Liver (tissue), 9 donors: ENCODE data around the gene CTNNBL1. TPM values are rescaled to one million over a fixed set of nuclear protein-coding genes. Genes with fewer than 3 reads are reported as not detected.

Source experiments
- DNase-seq: peaks from one replicate; pipeline ENCODE4 v3.0.0-alpha.2; 2017; ENCODE audit warnings: low spot score
- H3K27ac ChIP-seq, 2 donors: one replicate each; pipeline ENCODE4 v1.7.0; 2013; ENCODE audit warnings: inconsistent platforms in 2 of 2, low read length in 2 of 2, control low read depth in 1 of 2, low read depth in 1 of 2, mild to moderate bottlenecking in 1 of 2
- H3K27me3 ChIP-seq, 4 donors: one replicate each; pipeline versions ENCODE4 v1.6.1 to v1.7.0; 2013; ENCODE audit warnings: low read length in 3 of 4, inconsistent platforms in 1 of 4, mild to moderate bottlenecking in 1 of 4, moderate library complexity in 1 of 4; ENCODE audit not compliant: control insufficient read depth in 4 of 4, insufficient read depth in 4 of 4
- H3K36me3 ChIP-seq, 4 donors: one replicate each; pipeline versions ENCODE4 v1.6.1 to v1.7.0; 2013; ENCODE audit warnings: low read length in 3 of 4, mild to moderate bottlenecking in 3 of 4, low read depth in 1 of 4, moderate library complexity in 1 of 4; ENCODE audit not compliant: control insufficient read depth in 4 of 4, insufficient read depth in 3 of 4
- H3K4me1 ChIP-seq, 4 donors: one replicate each; pipeline versions ENCODE4 v1.6.1 to v1.7.0; 2013; ENCODE audit warnings: low read length in 3 of 4, mild to moderate bottlenecking in 3 of 4, moderate library complexity in 1 of 4; ENCODE audit not compliant: control insufficient read depth in 4 of 4, insufficient read depth in 4 of 4
- H3K4me3 ChIP-seq, 3 donors: one replicate each; pipeline versions ENCODE4 v1.6.1 to v1.7.0; 2013; ENCODE audit warnings: low read length in 3 of 3, control low read depth in 1 of 3, low read depth in 1 of 3, mild to moderate bottlenecking in 1 of 3
- H3K9ac ChIP-seq, 2 donors: one replicate each; pipeline ENCODE4 v1.7.0; 2013; ENCODE audit warnings: low read length in 2 of 2, mild to moderate bottlenecking in 2 of 2, moderate library complexity in 2 of 2, control low read depth in 1 of 2, low read depth in 1 of 2
- H3K9me3 ChIP-seq, 4 donors: one replicate each; pipeline versions ENCODE4 v1.6.1 to v1.7.0; 2013; ENCODE audit warnings: low read length in 3 of 4; ENCODE audit not compliant: control insufficient read depth in 4 of 4
- ATF3 ChIP-seq: IDR thresholded peaks from 2 replicates; pipeline ENCODE4 v1.6.1; 2016; ENCODE audit warnings: antibody characterized with exemption
- CTCF ChIP-seq: fragments of 150-350 bp; IDR thresholded peaks from 2 replicates; pipeline ENCODE4 v1.5.1; 2017; ENCODE audit warnings: improper control_type of control experiment, low read depth, low read length; ENCODE audit not compliant: missing input control
- EGR1 ChIP-seq, 2 donors: IDR thresholded peaks; 2 replicates each; pipeline ENCODE4 v1.6.1; 2016 to 2018; ENCODE audit warnings: antibody characterized with exemption in 2 of 2, low read depth in 2 of 2
- FOXA1 ChIP-seq: IDR thresholded peaks from 2 replicates; pipeline ENCODE4 v1.6.1; 2016; ENCODE audit warnings: antibody characterized with exemption
- FOXA2 ChIP-seq: IDR thresholded peaks from 2 replicates; pipeline ENCODE4 v1.6.1; 2016; ENCODE audit warnings: antibody characterized with exemption
- GABPA ChIP-seq, 2 donors: IDR thresholded peaks in 1 of 2; conservative IDR thresholded peaks in 1 of 2; 2 replicates each; pipeline ENCODE4 v1.6.1; 2016; ENCODE audit warnings: antibody characterized with exemption in 2 of 2, mild to moderate bottlenecking in 1 of 2, moderate library complexity in 1 of 2
- HNF4A ChIP-seq, 2 donors: conservative IDR thresholded peaks; 2 replicates each; pipeline ENCODE4 v1.6.1; 2016; ENCODE audit warnings: antibody characterized with exemption in 2 of 2, mild to moderate bottlenecking in 2 of 2
- HNF4G ChIP-seq: IDR thresholded peaks from 2 replicates; pipeline ENCODE4 v1.6.1; 2016; ENCODE audit warnings: antibody characterized with exemption
- JUND ChIP-seq, 2 donors: IDR thresholded peaks; 2 replicates each; pipeline ENCODE4 v1.6.1; 2016; ENCODE audit warnings: antibody characterized with exemption in 2 of 2
- MAX ChIP-seq: IDR thresholded peaks from 2 replicates; pipeline ENCODE4 v1.6.1; 2016; ENCODE audit warnings: antibody characterized with exemption
- NR2F2 ChIP-seq: IDR thresholded peaks from 2 replicates; pipeline ENCODE4 v1.6.1; 2016; ENCODE audit warnings: antibody characterized with exemption
- RAD21 ChIP-seq, 2 donors: IDR thresholded peaks; 2 replicates each; pipeline ENCODE4 v1.6.1; 2016; ENCODE audit warnings: antibody characterized with exemption in 2 of 2, mild to moderate bottlenecking in 2 of 2
- REST ChIP-seq: IDR thresholded peaks from 2 replicates; pipeline ENCODE4 v1.6.1; 2016; ENCODE audit warnings: antibody characterized with exemption, mild to moderate bottlenecking
- RXRA ChIP-seq, 2 donors: IDR thresholded peaks; 2 replicates each; pipeline ENCODE4 v1.6.1; 2017 to 2018; ENCODE audit warnings: antibody characterized with exemption in 2 of 2, mild to moderate bottlenecking in 1 of 2
- SP1 ChIP-seq: IDR thresholded peaks from 2 replicates; pipeline ENCODE4 v1.6.1; 2018; ENCODE audit warnings: antibody characterized with exemption, mild to moderate bottlenecking
- TAF1 ChIP-seq: conservative IDR thresholded peaks from 2 replicates; pipeline ENCODE4 v1.6.1; 2016; ENCODE audit warnings: antibody characterized with exemption, mild to moderate bottlenecking
- YY1 ChIP-seq: IDR thresholded peaks from 2 replicates; pipeline ENCODE4 v1.6.1; 2016; ENCODE audit warnings: antibody characterized with exemption, mild to moderate bottlenecking
- ZBTB33 ChIP-seq: IDR thresholded peaks from 2 replicates; pipeline ENCODE4 v1.6.1; 2016; ENCODE audit warnings: antibody characterized with exemption
- WGBS: extraction: QIAGEN DNeasy Blood & Tissue Kit; methylation state at CpG from one replicate; pipeline ENCODE4 v1.1.7; 2013; 5-methylcytosine and 5-hydroxymethylcytosine counted together
- polyA plus RNA-seq, 2 donors: library from polyadenylated mRNA; stranded (reverse) in 1 of 2; unstranded in 1 of 2; fragments of 200-250 nt in 1 of 2; fragments of >200 nt in 1 of 2; fragmentation: Nextera tagmentation in 1 of 2; extraction: Ambion mirVana in 1 of 2; gene quantifications; one replicate each; pipeline versions ENCODE4 v1.2.1 to v1.2.3, GENCODE V29; 2013 to 2015
- total RNA-seq, 2 donors: library from RNA; depleted of rRNA; stranded (reverse); fragments of >200 nt; gene quantifications; one replicate each; pipeline ENCODE4 v1.2.3, GENCODE V29; 2014
- donor health status: healthy.
- donor health status: healthy.
- donor health status: healthy.
- donor health status: healthy.
- donor health status: healthy.

The CTNNBL1 gene
- total and polyA plus RNA-seq, 4 donors = 18.3 to 25.4 (median 20.3) TPM

- Histone ChIP-seq H3K4me1 (peaks cover 0 to 4% (median 0%) of the 10 kb centered on the region in 4 donors), H3K9me3 (no peaks in the 10 kb centered on the region), H3K36me3 (peaks cover 5 to 58% (median 25%) of the 10 kb centered on the region in 4 donors), H3K4me3 (no peak overlapping the region), H3K27ac (no peak overlapping the region), H3K27me3 (no peaks in the 10 kb centered on the region), H3K9ac (no peak overlapping the region)
- 91% methylated on average over 5 of the region's 5 CpGs for WGBS
- no peak for DNase-seq
- no peak for TF ChIP-seq REST
- no peak for TF ChIP-seq SP1
- no peak for TF ChIP-seq TAF1
- no peak for TF ChIP-seq ZBTB33
- no peak for TF ChIP-seq HNF4A (conservative IDR thresholded peaks at IDR 0.05)
- no peak for TF ChIP-seq YY1
- TF ChIP-seq MAX = no peak
- TF ChIP-seq JUND (IDR thresholded peaks at IDR 0.05) = no peak
- TF ChIP-seq GABPA (IDR thresholded peaks at IDR 0.05 in 1 of 2, conservative IDR thresholded peaks at IDR 0.05 in 1 of 2) = no peak
- TF ChIP-seq HNF4G = no peak
- TF ChIP-seq RAD21 (IDR thresholded peaks at IDR 0.05) = no peak
- TF ChIP-seq FOXA2 = no peak
- TF ChIP-seq ATF3 = no peak
- no peak for TF ChIP-seq RXRA (IDR thresholded peaks at IDR 0.05)
- no peak for TF ChIP-seq FOXA1
- no peak for TF ChIP-seq NR2F2
- TF ChIP-seq CTCF = no peak
Measured at GRCh38 chr20:37845878-37846277, 152.0 kb downstream of the CTNNBL1 start.

GRCh38 chr20:37846573-37846972 is 152.7 kb downstream of the CTNNBL1 start:
- Histone ChIP-seq H3K27ac (no peak overlapping the region), H3K9me3 (no peaks in the 10 kb centered on the region), H3K4me1 (no peaks in the 10 kb centered on the region), H3K36me3 (peaks cover 7 to 58% (median 24%) of the 10 kb centered on the region in 4 donors), H3K27me3 (no peaks in the 10 kb centered on the region), H3K9ac (no peak overlapping the region), H3K4me3 (no peak overlapping the region)
- WGBS = 94% methylated on average over 4 of the region's 4 CpGs
- DNase-seq = no peak
- TF ChIP-seq RAD21 (IDR thresholded peaks at IDR 0.05) (no peak), RXRA (IDR thresholded peaks at IDR 0.05) (no peak), TAF1 (no peak), YY1 (no peak), MAX (no peak), ZBTB33 (no peak), HNF4G (no peak), EGR1 (IDR thresholded peaks at IDR 0.05; ENCODE audit: low read depth in 2 of 2) (no peak), FOXA1 (no peak), GABPA (IDR thresholded peaks at IDR 0.05 in 1 of 2, conservative IDR thresholded peaks at IDR 0.05 in 1 of 2) (no peak), FOXA2 (no peak), SP1 (no peak), ATF3 (no peak), NR2F2 (no peak), CTCF (no peak), JUND (IDR thresholded peaks at IDR 0.05) (no peak), HNF4A (conservative IDR thresholded peaks at IDR 0.05) (no peak)
